ENCODE measurements around the gene BTBD7. TPM values are rescaled to one million over a fixed set of nuclear protein-coding genes. Genes with fewer than 3 reads are reported as not detected.

BTBD7 gene
- total and polyA plus RNA-seq, 2 experiments from 2014 or later = 24.4 to 32.8 TPM

- TF ChIP-seq ZNF462 (CRISPR knock-in tag; IDR thresholded peaks at IDR 0.05) = no peak
- no peak for TF ChIP-seq STAT1 (IDR thresholded peaks at IDR 0.05; ENCODE audit: unreplicated experiment)
These were observed 2.7 kb downstream of the BTBD7 start (continued) for GRCh38 chr14:93329965-93330608.

GRCh38 chr14:93328546-93328945 lies 4.3 kb downstream of the BTBD7 start:
- H3K27me3 ChIP-seq (ENCODE audit: insufficient read depth) = no peaks in the 10 kb centered on the region
- peaks cover 22% of the 10 kb centered on the region for H3K4me1 Mint-ChIP-seq
- no peaks in the 10 kb centered on the region for H3K9me3 Mint-ChIP-seq
- 0 out of 2 replicates have a peak, but pooled peaks cover 3% of the 10 kb centered on the region for H3F3A ChIP-seq (replicated peaks; ENCODE audit: low read depth)
- H3K36me3 Mint-ChIP-seq (ENCODE audit: low read depth) = no peaks in the 10 kb centered on the region
- H4K20me1 ChIP-seq (replicated peaks; ENCODE audit: insufficient read depth) = peaks cover 45% of the 10 kb centered on the region
- no peak overlapping the region for H3K4me2 ChIP-seq
- H3K36me3 ChIP-seq (ENCODE audit: insufficient read depth) = no peaks in the 10 kb centered on the region
- no peaks in the 10 kb centered on the region for H3K9me2 ChIP-seq (ENCODE audit: insufficient read depth)
- H3K4me3 Mint-ChIP-seq = no peak overlapping the region
- no peak overlapping the region for H3K27ac Mint-ChIP-seq
- DNase-seq (ENCODE audit: low spot score) (no peak), ATAC-seq (no peak)
- H3K27me3 Mint-ChIP-seq (ENCODE audit: insufficient read depth, low read depth, poor library complexity) = peaks cover 6% of the 10 kb centered on the region
- no peak overlapping the region for H3K27ac ChIP-seq (ENCODE audit: low read depth)
- no peak overlapping the region for H3K4me3 ChIP-seq
- H2AFZ ChIP-seq = no peak overlapping the region
- peaks cover 21% of the 10 kb centered on the region; the same call in 1 of the 2 replicates for H3K4me1 ChIP-seq (ENCODE audit: insufficient read depth)
- H3K79me2 ChIP-seq (replicated peaks; ENCODE audit: insufficient read depth) = peaks cover 87% of the 10 kb centered on the region
- TF ChIP-seq EZH2phosphoT487 (IDR thresholded peaks at IDR 0.05; ENCODE audit: unreplicated experiment) (no peak), STAT1 (IDR thresholded peaks at IDR 0.05; ENCODE audit: unreplicated experiment) (no peak), POLR2AphosphoS5 (IDR thresholded peaks at IDR 0.05; ENCODE audit: low read depth) (no peak), NANOG (IDR thresholded peaks at IDR 0.05; ENCODE audit: borderline replicate concordance) (no peak), CTCF (conservative IDR thresholded peaks at IDR 0.05; ENCODE audit: low read depth in 2 of 2) (no peak), CREB1 (CRISPR knock-in tag; IDR thresholded peaks at IDR 0.05; ENCODE audit: low read depth) (no peak), EZH2 (IDR thresholded peaks at IDR 0.05; ENCODE audit: low read depth, unreplicated experiment) (no peak), REST (IDR thresholded peaks at IDR 0.05; ENCODE audit: unreplicated experiment) (no peak), ETS1 (IDR thresholded peaks at IDR 0.05) (no peak), JUNB (IDR thresholded peaks at IDR 0.05; ENCODE audit: unreplicated experiment) (no peak)

Data from GM23338 (cell line).